GM21360 (cell line): ENCODE measurements around the gene EDAR.

Experiments
- ATAC-seq: cut with Tn5 transposase; IDR thresholded peaks from one replicate; pipeline ENCODE4 v1.9.1; 2021; ENCODE audit warnings: mild to moderate bottlenecking, moderate library complexity; ENCODE audit not compliant: unreplicated experiment

The EDAR gene

GRCh38 chr2:108942231-108942825 lies 46.7 kb downstream of the EDAR start:
- no peak for ATAC-seq

- no peak for ATAC-seq
Observed at GRCh38 chr2:108941767-108942166, 47.3 kb downstream of the EDAR start.

- no peak for ATAC-seq
Observed at GRCh38 chr2:108941161-108941665, 47.8 kb downstream of the EDAR start.

- no peak for ATAC-seq
Observed at GRCh38 chr2:108940156-108940555, 48.9 kb downstream of the EDAR start.

GRCh38 chr2:108938077-108938710 lies 50.8 kb downstream of the EDAR start:
- ATAC-seq, result no peak

- ATAC-seq, result no peak
Observed at GRCh38 chr2:108937367-108938017, 51.5 kb downstream of the EDAR start.

GRCh38 chr2:108936866-108937265 lies 52.2 kb downstream of the EDAR start:
- no peak for ATAC-seq

GRCh38 chr2:108936076-108936864 lies 52.8 kb downstream of the EDAR start:
- ATAC-seq, result no peak

- ATAC-seq, result no peak
Observed at GRCh38 chr2:108935271-108935741, 53.7 kb downstream of the EDAR start.

GRCh38 chr2:108934583-108935245 lies 54.3 kb downstream of the EDAR start:
- no peak for ATAC-seq

- no peak for ATAC-seq
Observed at GRCh38 chr2:108934151-108934550, 54.9 kb downstream of the EDAR start.

- ATAC-seq, result no peak
Observed at GRCh38 chr2:108933691-108934117, 55.3 kb downstream of the EDAR start.

- ATAC-seq, result no peak
Observed at GRCh38 chr2:108932736-108933332, 56.2 kb downstream of the EDAR start.

GRCh38 chr2:108931372-108931771 lies 57.6 kb downstream of the EDAR start:
- no peak for ATAC-seq

- no peak for ATAC-seq
Observed at GRCh38 chr2:108929807-108930425, 59.1 kb downstream of the EDAR start.

GRCh38 chr2:108928660-108929377 lies 60.2 kb downstream of the EDAR start:
- ATAC-seq, result no peak

GRCh38 chr2:108927936-108928659 lies 60.9 kb downstream of the EDAR start:
- no peak for ATAC-seq

GRCh38 chr2:108927405-108927804 lies 61.6 kb downstream of the EDAR start:
- ATAC-seq, result no peak
